Caco-2 (cell line): ENCODE results near the gene STK40. TPM values are rescaled to one million over a fixed set of nuclear protein-coding genes. Genes with fewer than 3 reads are reported as not detected.
A peak's percentile ranks its signal among the peaks of the same experiment; 100 is the strongest.

Experiments
- BruUV-seq: library from RNA; stranded (reverse); fragments of 400-500 nt; replicated peaks from 2 replicates; lab custom pipeline; 2021; lab: Mats Ljungman, UMichigan
- CTCF ChIA-PET: fragments of 300-600 bp; sonication (Branson Sonifier 250); formaldehyde crosslinking; loops from one replicate; lab custom pipeline; 2022; ENCODE audit warnings: antibody characterized with exemption; lab: Charles Lee
- POLR2A ChIA-PET: fragments of 300-600 bp; sonication (Branson Sonifier 250); formaldehyde crosslinking; loops from one replicate; lab custom pipeline; 2022; ENCODE audit warnings: antibody characterized with exemption; lab: Charles Lee
- DNase-seq, 2 experiments: peaks; one replicate each; pipeline versions ENCODE4 v3.0.0 to v3.0.0-alpha.2; 2020 to 2022
- H3K27me3 ChIP-seq: replicated peaks from 2 replicates; pipeline ENCODE4 v1.6.0; 2011; ENCODE audit warnings: low read length; ENCODE audit not compliant: control insufficient read depth, insufficient read depth
- H3K36me3 ChIP-seq: 2 replicates; pipeline ENCODE4 v1.5.1; 2011; ENCODE audit warnings: low read length; ENCODE audit not compliant: control insufficient read depth, insufficient read depth
- H3K4me1 ChIP-seq: fragments of 250-450 bp; sonication (Bioruptor Pico); 2 replicates; pipeline ENCODE4 v1.5.1; 2020; ENCODE audit warnings: mild to moderate bottlenecking
- H3K4me3 ChIP-seq: 2 replicates; pipeline ENCODE4 v1.5.1; 2011; ENCODE audit warnings: low read depth, mild to moderate bottlenecking, control low read depth, low read length
- H3K9me3 ChIP-seq: fragments of 250-450 bp; sonication (Bioruptor Pico); 2 replicates; pipeline ENCODE4 v1.5.1; 2020; ENCODE audit warnings: mild to moderate bottlenecking, moderate library complexity
- H3K27ac Mint-ChIP-seq: one replicate; pipeline ENCODE4 v1.8.0; 2022; ENCODE audit warnings: mixed read lengths; ENCODE audit not compliant: unreplicated experiment
- H3K27me3 Mint-ChIP-seq: one replicate; pipeline ENCODE4 v1.8.0; 2022; ENCODE audit warnings: mixed read lengths; ENCODE audit not compliant: insufficient read depth, unreplicated experiment
- H3K36me3 Mint-ChIP-seq: one replicate; pipeline ENCODE4 v1.8.0; 2022; ENCODE audit warnings: mild to moderate bottlenecking, mixed read lengths; ENCODE audit not compliant: insufficient read depth, unreplicated experiment
- H3K4me1 Mint-ChIP-seq: one replicate; pipeline ENCODE4 v1.8.0; 2022; ENCODE audit warnings: low read depth, mixed read lengths; ENCODE audit not compliant: unreplicated experiment
- H3K4me3 Mint-ChIP-seq: one replicate; pipeline ENCODE4 v1.8.0; 2022; ENCODE audit warnings: mild to moderate bottlenecking, moderate library complexity, mixed read lengths; ENCODE audit not compliant: unreplicated experiment
- H3K9me3 Mint-ChIP-seq: one replicate; pipeline ENCODE4 v1.8.0; 2022; ENCODE audit warnings: mixed read lengths; ENCODE audit not compliant: unreplicated experiment
- CTCF ChIP-seq, 2 experiments: fragments of 200-600 bp in 1 of 2; IDR thresholded peaks; 1 replicate in 1 of 2; 2 replicates in 1 of 2; pipeline versions ENCODE4 v1.5.1 to v1.8.0; 2011 to 2022; ENCODE audit warnings: antibody characterized with exemption in 1 of 2, control low read depth in 1 of 2, inconsistent platforms in 1 of 2, low read depth in 1 of 2, low read length in 1 of 2, mild to moderate bottlenecking in 1 of 2, moderate library complexity in 1 of 2; ENCODE audit not compliant: insufficient read depth in 1 of 2, severe bottlenecking in 1 of 2, unreplicated experiment in 1 of 2
- intact Hi-C: fragments of 100-400 bp; cut with micrococcal nuclease; formaldehyde crosslinking; loops from one replicate; pipeline ENCODE4 v1.10.0; 2022; ENCODE audit not compliant: unreplicated experiment
- total RNA-seq: library from RNA; stranded (reverse); gene quantifications from 2 replicates; pipeline ENCODE4 v1.2.3, GENCODE V29; 2022

STK40 gene
- total RNA-seq, 1 experiment from 2014 or later, result 29.7 TPM

DNA sequence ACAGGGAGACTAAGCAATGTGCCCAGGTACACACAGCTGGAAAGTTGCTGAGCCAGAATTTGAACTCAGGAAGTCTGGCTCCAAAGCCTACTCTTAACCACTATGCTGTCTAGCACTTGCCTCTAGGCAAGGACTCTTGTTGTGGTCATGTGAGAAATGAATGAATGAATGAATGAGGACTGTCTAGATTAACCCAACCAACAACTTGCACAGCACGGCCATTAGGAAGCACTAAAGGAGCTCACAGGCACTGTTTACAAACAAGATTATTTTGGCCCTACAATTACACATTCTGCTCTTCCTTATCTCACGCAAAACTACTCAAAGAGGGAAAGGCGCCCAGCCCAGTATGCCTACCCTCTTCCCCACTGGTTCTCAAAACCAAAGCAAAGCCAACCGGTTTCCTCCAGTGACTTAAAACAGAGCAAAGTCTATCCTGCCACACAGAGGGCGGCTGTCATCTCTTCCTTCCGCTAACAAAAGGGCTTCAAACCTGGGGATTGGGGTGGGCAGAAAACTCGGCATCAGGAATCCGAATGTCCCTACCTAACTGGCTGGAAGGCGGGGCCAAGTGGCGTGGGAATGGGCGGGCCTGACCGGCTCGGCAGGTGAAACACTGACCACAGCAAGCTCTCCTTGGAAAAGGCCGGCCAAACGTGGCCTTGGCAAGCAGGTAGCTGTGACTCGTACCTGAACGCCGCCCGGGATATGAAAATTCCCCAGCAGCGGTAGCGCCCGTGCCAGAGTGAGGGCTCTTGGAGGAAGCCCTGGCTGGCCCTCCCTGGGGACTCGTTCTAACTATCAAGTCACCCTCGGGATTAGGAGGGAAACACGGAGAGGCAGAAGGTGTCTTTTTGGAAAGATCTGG lies 948 bp downstream of the STK40 start:
- DNase-seq, result peak; percentile 79 to 82
- H3K4me1 Mint-ChIP-seq, result peaks cover 40% of the 10 kb centered on the region
- H3K4me3 Mint-ChIP-seq, result peak overlapping the region; percentile 79
- ChIA-PET POLR2A (interaction anchor here (0.6 to 2.1 kb wide), 4 partner anchors 12 to 79 kb away, joined by 3 to 9 read pairs (median 4); partner anchors contain the start of genes MRPS15 and OSCP1), CTCF (interaction anchor here (0.8 to 1.0 kb wide), 2 partner anchors 16 to 78 kb away, joined by 3 read pairs; partner anchors contain the start of gene SH3D21)
- Histone ChIP-seq H3K9me3 (no peaks in the 10 kb centered on the region), H3K4me3 (peak overlapping the region; percentile 76), H3K4me1 (peaks cover 16% of the 10 kb centered on the region; the same call in 1 of the 2 replicates), H3K27me3 (no peaks in the 10 kb centered on the region), H3K36me3 (no peaks in the 10 kb centered on the region)
- H3K27ac Mint-ChIP-seq, result peak overlapping the region; percentile 80
- no peaks in the 10 kb centered on the region for H3K9me3 Mint-ChIP-seq
- H3K36me3 Mint-ChIP-seq, result peaks cover 21% of the 10 kb centered on the region
- intact Hi-C loops, result loop anchor here (5.0 to 10.0 kb wide), 2 partner anchors 38 to 160 kb away; partner anchors contain the start of gene THRAP3
- TSS peak; percentile 63 for BruUV-seq
- TF ChIP-seq CTCF (IDR thresholded peaks at IDR 0.05; ENCODE audit: insufficient read depth in 1 of 2, low read depth in 1 of 2, low read length in 1 of 2, severe bottlenecking in 1 of 2, unreplicated experiment in 1 of 2), result no peak
- no peaks in the 10 kb centered on the region for H3K27me3 Mint-ChIP-seq

DNA sequence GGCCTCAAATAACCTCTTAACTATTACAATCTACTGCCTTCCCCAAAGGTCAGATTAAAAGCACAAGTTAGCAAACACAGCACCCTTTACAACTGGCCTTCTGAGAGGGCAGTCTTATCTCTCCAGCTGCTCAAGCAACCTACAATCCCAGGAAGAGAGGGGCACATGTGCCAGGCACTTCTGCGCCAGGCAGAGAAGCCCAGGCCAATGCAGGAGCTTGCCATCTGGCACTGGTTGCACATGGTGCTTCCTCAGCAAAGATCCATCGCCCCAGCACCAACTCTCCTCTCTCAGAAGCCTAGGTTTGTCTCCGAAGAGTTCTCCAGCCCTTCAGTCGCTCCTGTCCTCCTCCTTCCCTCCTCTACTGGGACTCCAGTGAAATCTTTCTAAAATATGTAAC lies 2.5 kb downstream of the STK40 start:
- ChIA-PET POLR2A (no interaction called here), CTCF (no interaction called here)
- intact Hi-C loops, result loop anchor here (10.0 kb wide), 1 partner anchor 158 kb away; the partner anchor contains the start of gene THRAP3
- H3K4me1 ChIP-seq, result peaks cover 16% of the 10 kb centered on the region; the same call in 1 of the 2 replicates
- H3K27ac Mint-ChIP-seq, result no peak overlapping the region
- no peak overlapping the region for H3K4me3 ChIP-seq
- no peak overlapping the region for H3K4me3 Mint-ChIP-seq
- no peaks in the 10 kb centered on the region for H3K36me3 ChIP-seq
- no peak for TF ChIP-seq CTCF (IDR thresholded peaks at IDR 0.05; ENCODE audit: insufficient read depth in 1 of 2, low read depth in 1 of 2, low read length in 1 of 2, severe bottlenecking in 1 of 2, unreplicated experiment in 1 of 2)
- H3K4me1 Mint-ChIP-seq, result peaks cover 40% of the 10 kb centered on the region
- H3K36me3 Mint-ChIP-seq, result peaks cover 27% of the 10 kb centered on the region
- no TSS peak for BruUV-seq
- no peaks in the 10 kb centered on the region for H3K27me3 ChIP-seq
- H3K9me3 ChIP-seq, result no peaks in the 10 kb centered on the region
- no peaks in the 10 kb centered on the region for H3K9me3 Mint-ChIP-seq
- no peaks in the 10 kb centered on the region for H3K27me3 Mint-ChIP-seq
- DNase-seq, result no peak

- DNase-seq, result no peak
- TF ChIP-seq CTCF (IDR thresholded peaks at IDR 0.05; ENCODE audit: insufficient read depth in 1 of 2, low read depth in 1 of 2, low read length in 1 of 2, severe bottlenecking in 1 of 2, unreplicated experiment in 1 of 2), result no peak
- H3K9me3 Mint-ChIP-seq, result no peaks in the 10 kb centered on the region
- POLR2A ChIA-PET, result no interaction called here
- no peaks in the 10 kb centered on the region for H3K27me3 Mint-ChIP-seq
- BruUV-seq, result no TSS peak
- Histone ChIP-seq H3K36me3 (no peaks in the 10 kb centered on the region), H3K4me3 (no peak overlapping the region), H3K9me3 (no peaks in the 10 kb centered on the region), H3K4me1 (peaks cover 13% of the 10 kb centered on the region; the same call in 1 of the 2 replicates), H3K27me3 (no peaks in the 10 kb centered on the region)
- H3K4me1 Mint-ChIP-seq, result peaks cover 39% of the 10 kb centered on the region
- no peak overlapping the region for H3K27ac Mint-ChIP-seq
- CTCF ChIA-PET, result no interaction called here
- no peak overlapping the region for H3K4me3 Mint-ChIP-seq
- intact Hi-C loops, result loop anchor here (10.0 kb wide), 1 partner anchor 158 kb away; the partner anchor contains the start of gene THRAP3
- H3K36me3 Mint-ChIP-seq, result peaks cover 27% of the 10 kb centered on the region
These were observed 3.1 kb downstream of the STK40 start for GRCh38 chr1:36382669-36383068.
